Spinal cord (tissue), 10 donors: Measurements from ENCODE around the gene ATXN7. TPM values are rescaled to one million over a fixed set of nuclear protein-coding genes. Genes with fewer than 3 reads are reported as not detected.

Experiments
- DNase-seq, 6 donors: peaks; one replicate each; pipeline versions ENCODE4 v3.0.0 to v3.0.0-alpha.2; 2013 to 2015; ENCODE audit warnings: low spot score in 6 of 6, low read depth in 4 of 6
- H3K27ac ChIP-seq: one replicate; pipeline ENCODE4 v1.5.1; 2013; ENCODE audit warnings: low read depth, low read length, control low read depth
- H3K27me3 ChIP-seq: one replicate; pipeline ENCODE4 v1.6.1; 2013; ENCODE audit warnings: low read length; ENCODE audit not compliant: control insufficient read depth, insufficient read depth
- H3K36me3 ChIP-seq: one replicate; pipeline ENCODE4 v1.6.1; 2013; ENCODE audit warnings: low read length; ENCODE audit not compliant: control insufficient read depth, insufficient read depth
- H3K4me1 ChIP-seq: one replicate; pipeline ENCODE4 v1.6.1; 2013; ENCODE audit warnings: low read length; ENCODE audit not compliant: control insufficient read depth, insufficient read depth
- H3K4me3 ChIP-seq: one replicate; pipeline ENCODE4 v1.5.1; 2013; ENCODE audit warnings: low read depth, low read length, control low read depth
- H3K9me3 ChIP-seq: one replicate; pipeline ENCODE4 v1.6.1; 2013; ENCODE audit warnings: low read length; ENCODE audit not compliant: control insufficient read depth, insufficient read depth
- WGBS: methylation state at CpG from one replicate; pipeline ENCODE4 v1.1.5; 2013; ENCODE audit warnings: missing lambda C conversion rate; ENCODE audit not compliant: insufficient coverage; 5-methylcytosine and 5-hydroxymethylcytosine counted together
- polyA plus RNA-seq, 2 donors: library from polyadenylated mRNA; unstranded; fragments of 120-200 nt; gene quantifications; one replicate each; pipeline ENCODE4 v1.2.1, GENCODE V29; 2013; ENCODE audit not compliant: insufficient read length in 2 of 2
- total RNA-seq, 2 donors: library from RNA; depleted of rRNA in 1 of 2; stranded (reverse); fragments of 120-200 nt in 1 of 2; fragments of >200 nt in 1 of 2; gene quantifications; one replicate each; pipeline versions ENCODE4 v1.2.3 to v1.2.4, GENCODE V29; 2013 to 2014
- donor health status: healthy.

The ATXN7 gene
- total and polyA plus RNA-seq, 4 donors = 13.8 to 14.9 (median 14.7) TPM

DNA sequence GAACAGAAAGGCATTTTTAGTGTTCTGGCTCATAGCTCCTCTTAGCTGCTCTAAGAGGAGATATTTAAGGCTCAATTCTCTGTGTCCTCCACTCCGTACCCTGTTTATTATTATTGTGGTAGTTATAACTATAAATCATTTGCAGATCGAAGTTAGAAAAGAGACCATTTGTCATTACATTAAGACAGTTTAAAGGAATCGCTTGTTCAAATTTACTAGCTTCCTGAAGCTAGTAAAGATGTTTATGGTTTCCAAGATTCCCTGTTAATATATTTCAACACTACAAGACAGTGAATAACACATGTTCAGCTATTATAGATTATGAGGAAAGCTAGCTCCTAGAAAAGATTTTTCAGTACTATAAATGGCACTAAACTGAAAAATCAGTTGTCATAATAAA is 12.6 kb downstream of the ATXN7 start:
- DNase-seq = no peak
- Histone ChIP-seq H3K27me3 (no peaks in the 10 kb centered on the region), H3K4me3 (no peak overlapping the region), H3K27ac (no peak overlapping the region), H3K9me3 (no peaks in the 10 kb centered on the region), H3K4me1 (peaks cover 8% of the 10 kb centered on the region), H3K36me3 (no peaks in the 10 kb centered on the region)
- no CpG with 5 or more reads among the region's 3 CpGs for WGBS

GRCh38 chr3:63877737-63878393 is 14.2 kb downstream of the ATXN7 start:
- Histone ChIP-seq H3K9me3 (no peaks in the 10 kb centered on the region), H3K27me3 (no peaks in the 10 kb centered on the region), H3K27ac (no peak overlapping the region), H3K36me3 (no peaks in the 10 kb centered on the region), H3K4me1 (peaks cover 8% of the 10 kb centered on the region), H3K4me3 (no peak overlapping the region)
- 25% methylated on average over 1 of the region's 3 CpGs for WGBS
- DNase-seq = peak in 2 of 6 donors; percentile 26 to 51

DNA sequence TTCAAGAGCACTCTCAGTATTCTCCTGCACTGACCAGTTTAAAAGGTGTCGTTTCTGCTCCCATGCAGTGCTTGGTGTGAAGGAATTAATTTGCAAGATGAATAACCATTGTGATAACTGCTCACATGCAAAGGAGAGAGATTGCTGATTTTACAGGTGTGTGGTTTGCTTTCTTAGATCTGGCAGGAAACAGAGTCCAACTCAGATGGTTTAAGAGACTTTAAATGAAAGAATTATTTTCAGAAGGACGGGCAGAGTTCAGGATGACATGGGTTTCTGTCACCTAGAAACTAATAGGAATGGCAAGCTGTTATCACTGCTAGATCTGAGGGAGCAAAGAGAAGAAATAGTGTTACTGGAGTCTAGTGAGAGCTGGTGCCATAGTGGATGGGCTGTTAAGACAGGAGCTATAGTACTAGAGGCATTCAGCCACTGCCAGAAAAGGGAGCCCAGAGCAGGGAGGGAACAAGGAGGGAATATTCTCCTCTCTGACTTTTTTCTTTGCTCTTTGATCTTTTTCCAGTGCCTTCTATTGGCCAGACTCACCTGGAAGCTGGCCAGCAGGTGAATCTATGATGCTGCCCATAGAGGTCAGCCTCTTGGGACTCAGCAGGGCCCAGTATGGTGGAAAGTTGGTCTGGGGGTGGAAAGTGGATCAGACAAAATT is 14.9 kb downstream of the ATXN7 start:
- Histone ChIP-seq H3K27me3 (no peaks in the 10 kb centered on the region), H3K9me3 (no peaks in the 10 kb centered on the region), H3K4me3 (no peak overlapping the region), H3K4me1 (peaks cover 8% of the 10 kb centered on the region), H3K27ac (no peak overlapping the region), H3K36me3 (no peaks in the 10 kb centered on the region)
- DNase-seq = peak in 2 of 6 donors; percentile 43 to 49
- WGBS = 50% methylated on average over 1 of the region's 2 CpGs

DNA sequence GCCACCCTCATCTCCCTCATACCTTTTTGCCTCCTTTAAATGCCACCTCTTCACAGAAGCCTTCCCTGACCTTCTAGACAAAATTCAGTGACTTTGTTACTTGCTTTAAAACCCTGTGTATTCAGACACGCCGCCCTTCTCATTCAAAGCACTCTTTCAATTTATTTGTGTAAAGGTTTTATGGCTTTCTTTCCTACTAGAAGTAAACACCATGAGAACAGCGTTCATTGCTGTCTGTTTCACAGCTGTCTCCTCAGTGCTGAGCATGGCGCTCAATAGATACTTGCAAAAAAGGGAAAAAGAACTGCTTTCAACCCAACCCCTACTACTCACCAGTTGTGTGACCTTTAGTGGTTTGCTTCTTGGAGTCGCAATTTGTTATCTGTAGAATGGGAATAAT is 17.0 kb downstream of the ATXN7 start:
- Histone ChIP-seq H3K9me3 (no peaks in the 10 kb centered on the region), H3K36me3 (no peaks in the 10 kb centered on the region), H3K27me3 (no peaks in the 10 kb centered on the region), H3K4me3 (no peak overlapping the region), H3K4me1 (peaks cover 8% of the 10 kb centered on the region), H3K27ac (no peak overlapping the region)
- WGBS = 40% methylated on average over 1 of the region's 5 CpGs
- DNase-seq = no peak

GRCh38 chr3:63886858-63887257 is 23.2 kb downstream of the ATXN7 start:
- Histone ChIP-seq H3K9me3 (no peaks in the 10 kb centered on the region), H3K36me3 (no peaks in the 10 kb centered on the region), H3K27ac (no peak overlapping the region), H3K4me3 (no peak overlapping the region), H3K27me3 (no peaks in the 10 kb centered on the region), H3K4me1 (no peaks in the 10 kb centered on the region)
- 33% methylated on average over 3 of the region's 3 CpGs for WGBS
- peak in 2 of 6 donors; percentile 17 to 25 for DNase-seq

DNA sequence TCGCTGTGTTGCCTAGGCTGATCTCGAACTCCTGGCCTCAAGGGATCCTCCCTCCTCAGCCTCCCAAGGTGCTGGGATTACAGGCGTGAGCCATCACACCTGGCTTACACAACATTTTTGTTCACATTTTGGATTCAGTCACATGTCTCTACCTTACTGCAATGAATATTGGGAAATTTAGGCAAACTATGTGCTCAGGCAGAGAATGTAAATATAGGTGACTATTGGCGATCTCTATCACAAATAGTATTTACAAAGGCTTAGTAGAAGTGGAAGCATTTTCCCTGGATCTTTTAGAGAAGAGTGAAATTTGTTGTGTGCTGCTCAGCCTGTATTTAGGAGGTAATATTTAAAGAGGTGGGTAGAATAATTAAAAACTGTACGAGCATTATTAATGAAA is 27.9 kb downstream of the ATXN7 start:
- H3K4me1 ChIP-seq = no peaks in the 10 kb centered on the region
- WGBS = 100% methylated on average over 1 of the region's 5 CpGs
- H3K36me3 ChIP-seq = no peaks in the 10 kb centered on the region
- no peaks in the 10 kb centered on the region for H3K27me3 ChIP-seq
- no peak overlapping the region for H3K27ac ChIP-seq
- no peak for DNase-seq
- H3K4me3 ChIP-seq = no peak overlapping the region
- H3K9me3 ChIP-seq = no peaks in the 10 kb centered on the region

- Histone ChIP-seq H3K4me3 (no peak overlapping the region), H3K27me3 (no peaks in the 10 kb centered on the region), H3K4me1 (no peaks in the 10 kb centered on the region), H3K36me3 (no peaks in the 10 kb centered on the region), H3K9me3 (no peaks in the 10 kb centered on the region), H3K27ac (no peak overlapping the region)
- DNase-seq = no peak
- WGBS = no CpG with 5 or more reads among the region's 1 CpG
Observed at GRCh38 chr3:63892773-63893352, 29.2 kb downstream of the ATXN7 start.

GRCh38 chr3:63895422-63896189 is 31.9 kb downstream of the ATXN7 start:
- 83% methylated on average over 1 of the region's 5 CpGs for WGBS
- no peaks in the 10 kb centered on the region for H3K4me1 ChIP-seq
- H3K27ac ChIP-seq = no peak overlapping the region
- H3K27me3 ChIP-seq = no peaks in the 10 kb centered on the region
- peaks cover 9% of the 10 kb centered on the region for H3K36me3 ChIP-seq
- no peak for DNase-seq
- no peak overlapping the region for H3K4me3 ChIP-seq
- H3K9me3 ChIP-seq = no peaks in the 10 kb centered on the region

DNA sequence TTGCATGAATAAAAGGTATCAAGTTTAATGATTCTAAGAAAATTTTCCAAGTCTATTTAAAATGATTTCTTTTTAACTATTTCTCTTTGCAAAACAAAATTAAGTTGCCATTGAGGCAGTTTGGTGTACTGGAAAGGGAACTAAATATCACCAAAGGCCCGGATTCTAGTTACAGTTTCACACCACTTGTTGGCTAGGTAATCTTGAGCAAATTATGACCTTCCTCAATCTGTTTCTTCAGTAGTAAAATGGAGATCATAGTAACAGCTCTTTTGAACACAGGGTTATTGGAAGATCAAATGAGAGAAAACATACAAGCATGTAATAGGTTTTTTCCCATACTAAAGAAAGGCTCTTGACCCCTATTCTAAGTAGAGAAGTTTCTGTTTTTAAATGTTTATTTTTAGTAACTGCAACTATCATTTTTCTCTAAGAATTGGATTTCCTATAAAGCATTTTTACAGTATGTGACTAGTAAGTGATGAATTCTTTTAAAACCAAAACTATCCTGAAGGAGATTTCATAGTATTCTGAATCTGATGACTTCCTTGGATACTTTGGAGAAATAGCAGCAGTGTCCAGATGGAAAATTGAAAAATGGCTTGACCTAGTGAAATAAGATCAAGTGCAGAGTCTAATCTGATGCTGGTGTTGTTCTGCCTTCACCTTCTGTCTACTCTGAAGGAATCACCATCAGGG is 32.8 kb downstream of the ATXN7 start:
- Histone ChIP-seq H3K4me3 (no peak overlapping the region), H3K27me3 (no peaks in the 10 kb centered on the region), H3K36me3 (peaks cover 9% of the 10 kb centered on the region), H3K9me3 (no peaks in the 10 kb centered on the region), H3K27ac (no peak overlapping the region), H3K4me1 (no peaks in the 10 kb centered on the region)
- DNase-seq = no peak
- no CpG with 5 or more reads among the region's 1 CpG for WGBS
